ENCODE results near the gene BABAM2. TPM values are rescaled to one million over a fixed set of nuclear protein-coding genes. Genes with fewer than 3 reads are reported as not detected.

Gene BABAM2
- total and polyA plus RNA-seq, 10 of the 15 experiments (the other 5 are each of a cell fraction or from before 2014, with no cell fraction given): 30.7 to 59.9 (median 44.5) TPM

DNA sequence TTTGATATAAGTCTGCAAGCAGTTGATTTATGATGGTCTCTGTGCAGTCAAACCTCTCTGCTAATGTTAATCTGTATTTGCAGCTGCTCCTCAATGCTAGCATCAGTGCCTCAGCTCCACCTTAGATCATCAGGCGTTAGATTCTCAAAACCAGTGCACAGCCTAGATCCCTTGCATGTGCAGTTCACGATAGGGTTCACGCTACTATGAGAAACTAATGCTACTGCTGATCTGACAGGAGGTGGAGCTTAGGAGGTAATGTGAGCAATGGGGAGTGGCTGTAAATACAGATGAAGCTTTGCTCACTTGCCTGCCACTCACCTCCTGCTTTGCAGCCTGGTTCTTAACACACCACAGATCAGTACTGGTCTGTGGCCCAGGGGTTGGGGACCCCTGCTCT, 18.7 kb upstream of the BABAM2 start:
- H3K4me1 ChIP-seq (ENCODE audit: control insufficient read depth, insufficient read depth, low read length): no peaks in the 10 kb centered on the region
- no TSS peak for BruUV-seq (replicated peaks)
- intact Hi-C loops (cut with micrococcal nuclease; ENCODE audit: unreplicated experiment) (no loop called here), in situ Hi-C loops (cut with MboI) (no loop called here)
- no peak overlapping the region for H3K27ac ChIP-seq (ENCODE audit: control insufficient read depth, insufficient read depth)
- ChIA-PET RAD21 (ENCODE audit: unreplicated experiment) (no interaction called here), CTCF (interaction anchor here (0.6 to 1.4 kb wide), 4 partner anchors 11 to 1138 kb away, joined by 3 to 4 read pairs (median 3); no protein-coding TSS in a partner anchor), POLR2A (interaction anchor here (1.5 kb wide), 1 partner anchor 18 kb away, joined by 5 read pairs; the partner anchor contains the start of genes BABAM2 and RBKS), SMC1A (ENCODE audit: uncharacterized antibody, unreplicated experiment) (interaction anchor here (1.6 kb wide), 1 partner anchor 13 kb away, joined by 7 read pairs; no protein-coding TSS in a partner anchor)
- H4K20me1 ChIP-seq (ENCODE audit: control insufficient read depth, insufficient read depth): no peaks in the 10 kb centered on the region
- no peak overlapping the region for H3K4me2 ChIP-seq (ENCODE audit: control insufficient read depth, insufficient read depth)
- FAIRE-seq (no peak), DNase-seq (ENCODE audit: low read depth, low spot score) (no peak), ATAC-seq (no peak)
- H3K79me2 ChIP-seq (ENCODE audit: control insufficient read depth, insufficient read depth, low read length): no peaks in the 10 kb centered on the region
- no peaks in the 10 kb centered on the region for H3K36me3 ChIP-seq (ENCODE audit: control insufficient read depth in 2 of 2, insufficient read depth in 2 of 2, low read length in 1 of 2)
- no peak overlapping the region for H2AFZ ChIP-seq (ENCODE audit: control insufficient read depth, low read depth, low read length)
- TF ChIP-seq NFXL1 (IDR thresholded peaks at IDR 0.05; ENCODE audit: borderline replicate concordance): no peak
- TF ChIP-seq EED (IDR thresholded peaks at IDR 0.05; ENCODE audit: low read depth): no peak
- TF ChIP-seq EZH2 (IDR thresholded peaks at IDR 0.05; ENCODE audit: borderline replicate concordance, control insufficient read depth, low read depth, low read length): no peak
- TF ChIP-seq GATAD2B (conservative IDR thresholded peaks at IDR 0.05; ENCODE audit: low read depth): no peak
- TF ChIP-seq SMAD5 (IDR thresholded peaks at IDR 0.05; ENCODE audit: low read depth): no peak
- TF ChIP-seq CHD1 (IDR thresholded peaks at IDR 0.05; ENCODE audit: low read depth, low read length): no peak
- TF ChIP-seq, protein P1, sequence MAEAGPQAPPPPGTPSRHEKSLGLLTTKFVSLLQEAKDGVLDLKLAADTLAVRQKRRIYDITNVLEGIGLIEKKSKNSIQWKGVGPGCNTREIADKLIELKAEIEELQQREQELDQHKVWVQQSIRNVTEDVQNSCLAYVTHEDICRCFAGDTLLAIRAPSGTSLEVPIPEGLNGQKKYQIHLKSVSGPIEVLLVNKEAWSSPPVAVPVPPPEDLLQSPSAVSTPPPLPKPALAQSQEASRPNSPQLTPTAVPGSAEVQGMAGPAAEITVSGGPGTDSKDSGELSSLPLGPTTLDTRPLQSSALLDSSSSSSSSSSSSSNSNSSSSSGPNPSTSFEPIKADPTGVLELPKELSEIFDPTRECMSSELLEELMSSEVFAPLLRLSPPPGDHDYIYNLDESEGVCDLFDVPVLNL (IDR thresholded peaks at IDR 0.05; ENCODE audit: low read depth, low read length): no peak
- no peaks in the 10 kb centered on the region for H3K27me3 ChIP-seq (replicated peaks in 1 of 2; ENCODE audit: control insufficient read depth in 2 of 2, insufficient read depth in 2 of 2, low read length in 1 of 2)
- no peak overlapping the region for H3K9ac ChIP-seq (ENCODE audit: control insufficient read depth, insufficient read depth, low read length)
- 68% methylated on average over 3 of the region's 3 CpGs for WGBS (ENCODE audit: insufficient coverage, insufficient replicate concordance, low lambda C conversion rate, missing lambda C conversion rate)
- H3K4me3 ChIP-seq: no peak overlapping the region
- H3K9me3 ChIP-seq (replicated peaks; ENCODE audit: control insufficient read depth, insufficient read depth, low read length): no peaks in the 10 kb centered on the region
